Measurements from ENCODE around the gene ATXN2L. TPM values are rescaled to one million over a fixed set of nuclear protein-coding genes. Genes with fewer than 3 reads are reported as not detected.

The ATXN2L gene
- total and polyA plus RNA-seq, 2 of the 13 experiments (the other 11 are each of a cell fraction or from before 2014, with no cell fraction given) = 40.8 to 55.1 TPM

GRCh38 chr16:28839899-28840298 is 17.1 kb downstream of the ATXN2L start:
- CTCF ChIA-PET (ENCODE audit: low intra/inter-chr PET ratio, low total read pairs) = no interaction called here
- in situ Hi-C loops (cut with HindIII; ENCODE audit: extremely low pct_ligation_motif_present, low pct_unique_long_range_greater_than_20kb) (no loop called here), intact Hi-C loops (cut with micrococcal nuclease; ENCODE audit: unreplicated experiment) (no loop called here)
- no peak overlapping the region for H3K9ac ChIP-seq (ENCODE audit: insufficient read depth, low read depth, low read length)
- POLR2A ChIA-PET = interaction anchor here (0.8 to 6.8 kb wide), 5 partner anchors 8 to 24 kb away, joined by 4 to 51 read pairs (median 5); partner anchors contain the start of genes ATXN2L and SH2B1
- H3K36me3 ChIP-seq (replicated peaks in 1 of 2; ENCODE audit: control insufficient read depth in 1 of 2, insufficient read depth in 2 of 2, low read length in 2 of 2) = peaks cover 46 to 57% of the 10 kb centered on the region in 2 experiments
- no peak for ATAC-seq
- H3K27ac ChIP-seq (ENCODE audit: extremely low read length, insufficient read depth, low read length) = peak overlapping the region; percentile 1
- TF ChIP-seq FOSL1 (CRISPR knock-in tag; IDR thresholded peaks at IDR 0.05; ENCODE audit: borderline replicate concordance) (no peak), AGO2 (optimal IDR thresholded peaks at IDR 0.05; ENCODE audit: low read depth, low read length) (peak; percentile 31), ZIK1 (CRISPR knock-in tag; IDR thresholded peaks at IDR 0.05; ENCODE audit: borderline replicate concordance, low read depth) (no peak), IRX3 (CRISPR knock-in tag; IDR thresholded peaks at IDR 0.05; ENCODE audit: borderline replicate concordance, low read depth) (no peak), POLR2G (IDR thresholded peaks at IDR 0.05; ENCODE audit: low read depth, low read length) (peak; percentile 16; the same call in 1 of the 2 replicates), RBFOX2 (IDR thresholded peaks at IDR 0.05; ENCODE audit: low read depth, low read length) (0 out of 2 replicates have a peak, but pooled peaks have one; percentile 39), YEATS4 (CRISPR knock-in tag; IDR thresholded peaks at IDR 0.05; ENCODE audit: borderline replicate concordance) (no peak), JUN (CRISPR knock-in tag; IDR thresholded peaks at IDR 0.05) (no peak)
- H3K79me2 ChIP-seq (ENCODE audit: insufficient read depth, low read length) = peaks cover 8% of the 10 kb centered on the region
- TSS peak; percentile 31 for BruUV-seq (replicated peaks)
- no peak overlapping the region for H2AFZ ChIP-seq (ENCODE audit: low read length)
- peaks cover 4% of the 10 kb centered on the region for H3K4me1 ChIP-seq (ENCODE audit: insufficient read depth, low read length)
- no peaks in the 10 kb centered on the region for H3K9me3 ChIP-seq (ENCODE audit: low read length)
- WGBS (ENCODE audit: low lambda C conversion rate) = 71% methylated on average over 1 of the region's 1 CpG
- no peaks in the 10 kb centered on the region for H3K27me3 ChIP-seq (ENCODE audit: control insufficient read depth in 1 of 2, insufficient read depth in 2 of 2, low read length in 2 of 2)
- no peak overlapping the region for H3K4me2 ChIP-seq (ENCODE audit: low read depth, low read length)
- no peak for DNase-seq (ENCODE audit: low spot score)
- no peak overlapping the region for H3K4me3 ChIP-seq (replicated peaks in 1 of 3; ENCODE audit: insufficient read depth in 1 of 3, low read depth in 2 of 3, low read length in 3 of 3)
- FAIRE-seq = no peak
- peaks cover 8% of the 10 kb centered on the region; the same call in 1 of the 2 replicates for H4K20me1 ChIP-seq (ENCODE audit: insufficient read depth, low read length)

DNA sequence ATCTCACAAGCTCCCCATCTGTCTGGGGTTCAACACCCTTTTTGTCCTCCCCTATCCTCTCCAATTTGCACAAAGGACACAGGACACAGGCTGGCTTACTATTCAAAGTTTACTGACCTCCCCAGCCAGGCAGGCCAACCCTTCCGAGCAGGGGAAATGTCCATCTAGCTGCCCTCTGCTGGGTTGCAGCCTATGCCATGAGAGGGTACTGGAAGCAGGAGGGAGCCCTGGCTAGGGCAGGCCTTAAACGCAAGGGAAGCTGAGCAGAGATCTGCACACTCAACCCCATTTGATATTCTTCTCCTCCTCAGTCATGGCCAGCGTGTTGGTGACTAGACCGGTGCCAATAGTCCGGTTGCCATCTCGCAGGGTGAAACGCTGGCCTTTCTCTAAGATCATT is 19.9 kb downstream of the ATXN2L start:
- intact Hi-C loops (cut with micrococcal nuclease; ENCODE audit: unreplicated experiment) (no loop called here), in situ Hi-C loops (cut with HindIII; ENCODE audit: extremely low pct_ligation_motif_present, low pct_unique_long_range_greater_than_20kb) (no loop called here)
- Histone ChIP-seq H3K9me3 (ENCODE audit: low read length) (no peaks in the 10 kb centered on the region), H3K9ac (ENCODE audit: insufficient read depth, low read depth, low read length) (no peak overlapping the region), H3K4me3 (replicated peaks in 1 of 3; ENCODE audit: insufficient read depth in 1 of 3, low read depth in 2 of 3, low read length in 3 of 3) (no peak overlapping the region), H4K20me1 (ENCODE audit: insufficient read depth, low read length) (0 out of 2 replicates have a peak, but pooled peaks cover 4% of the 10 kb centered on the region), H3K4me1 (ENCODE audit: insufficient read depth, low read length) (peaks cover 18% of the 10 kb centered on the region), H3K36me3 (replicated peaks in 1 of 2; ENCODE audit: control insufficient read depth in 1 of 2, insufficient read depth in 2 of 2, low read length in 2 of 2) (peaks cover 28 to 34% of the 10 kb centered on the region in 2 experiments), H3K27ac (ENCODE audit: extremely low read length, insufficient read depth, low read length) (no peak overlapping the region), H3K79me2 (ENCODE audit: insufficient read depth, low read length) (peaks cover 26% of the 10 kb centered on the region), H2AFZ (ENCODE audit: low read length) (no peak overlapping the region), H3K4me2 (ENCODE audit: low read depth, low read length) (no peak overlapping the region), H3K27me3 (ENCODE audit: control insufficient read depth in 1 of 2, insufficient read depth in 2 of 2, low read length in 2 of 2) (no peaks in the 10 kb centered on the region; a peak in 1 of 5 replicates)
- ChIA-PET POLR2A (interaction anchor here (1.4 to 6.6 kb wide), 4 partner anchors 13 to 94 kb away, joined by 4 to 76 read pairs (median 31); partner anchors contain the start of genes ATXN2L and SH2B1), CTCF (ENCODE audit: low intra/inter-chr PET ratio, low total read pairs) (no interaction called here)
- no TSS peak for BruUV-seq (replicated peaks)
- WGBS (ENCODE audit: low lambda C conversion rate) = 100% methylated on average over 7 of the region's 7 CpGs
- no peak for DNase-seq (ENCODE audit: low spot score)
- no peak for FAIRE-seq
- peak; percentile 80; the same call in 1 of the 2 replicates for TF ChIP-seq POLR2AphosphoS2 (IDR thresholded peaks at IDR 0.05; ENCODE audit: low read depth, low read length)
- peak in 1 of 2 experiments; percentile 6; a peak in 1 of 4 replicates for TF ChIP-seq POLR2A (IDR thresholded peaks at IDR 0.05; ENCODE audit: insufficient read depth in 1 of 2, low read depth in 2 of 2, low read length in 2 of 2)
- 0 out of 2 replicates have a peak, but pooled peaks have one; percentile 31 for TF ChIP-seq POLR2G (IDR thresholded peaks at IDR 0.05; ENCODE audit: low read depth, low read length)
- no peak for TF ChIP-seq BHLHE40 (IDR thresholded peaks at IDR 0.05; ENCODE audit: low read length)
- TF ChIP-seq RBM22 (optimal IDR thresholded peaks at IDR 0.05; ENCODE audit: low read length) = peak; percentile 32
- 0 out of 2 replicates have a peak, but pooled peaks have one; percentile 36 for TF ChIP-seq BATF2 (CRISPR knock-in tag; IDR thresholded peaks at IDR 0.05)
- TF ChIP-seq ONECUT2 (CRISPR knock-in tag; IDR thresholded peaks at IDR 0.05) = no peak
- ATAC-seq = no peak
